ENCODE results near the gene SORCS3. TPM values are rescaled to one million over a fixed set of nuclear protein-coding genes. Genes with fewer than 3 reads are reported as not detected.

SORCS3 gene
- total and polyA plus RNA-seq, 10 of the 15 experiments (the other 5 are each of a cell fraction or from before 2014, with no cell fraction given), result 0.01 to 0.04 (median 0.02) TPM; not detected in 7

GRCh38 chr10:104711302-104711721, 70.2 kb downstream of the SORCS3 start:
- TF ChIP-seq MTA3 (IDR thresholded peaks at IDR 0.05; ENCODE audit: borderline replicate concordance, low read length) (no peak), PBX3 (IDR thresholded peaks at IDR 0.05; ENCODE audit: insufficient replicate concordance, low read depth, low read length) (no peak), CHD1 (IDR thresholded peaks at IDR 0.05; ENCODE audit: low read depth, low read length) (no peak), NR2F1 (conservative IDR thresholded peaks at IDR 0.05) (no peak), ZZZ3 (IDR thresholded peaks at IDR 0.05; ENCODE audit: control insufficient read depth, insufficient read length, low read depth) (no peak), JUND (IDR thresholded peaks at IDR 0.05; ENCODE audit: low read depth, low read length) (no peak), BACH1 (IDR thresholded peaks at IDR 0.05; ENCODE audit: borderline replicate concordance) (no peak), BHLHE40 (IDR thresholded peaks at IDR 0.05; ENCODE audit: borderline replicate concordance in 1 of 2, low read depth in 2 of 2, low read length in 1 of 2) (no peak), CHD2 (IDR thresholded peaks at IDR 0.05; ENCODE audit: borderline replicate concordance, low read depth, low read length) (no peak), POLR2A (IDR thresholded peaks at IDR 0.05; ENCODE audit: low read depth, low read length) (no peak), NKRF (conservative IDR thresholded peaks at IDR 0.05) (no peak), PML (IDR thresholded peaks at IDR 0.05; ENCODE audit: low read length) (no peak), HSF1 (IDR thresholded peaks at IDR 0.05; ENCODE audit: low read depth, low read length) (no peak), MAX (IDR thresholded peaks at IDR 0.05; ENCODE audit: low read depth, low read length) (no peak), POLR2AphosphoS5 (IDR thresholded peaks at IDR 0.05; ENCODE audit: low read length) (no peak), HDAC6 (IDR thresholded peaks at IDR 0.05; ENCODE audit: unreplicated experiment) (no peak)
- TF ChIP-seq, protein P1, sequence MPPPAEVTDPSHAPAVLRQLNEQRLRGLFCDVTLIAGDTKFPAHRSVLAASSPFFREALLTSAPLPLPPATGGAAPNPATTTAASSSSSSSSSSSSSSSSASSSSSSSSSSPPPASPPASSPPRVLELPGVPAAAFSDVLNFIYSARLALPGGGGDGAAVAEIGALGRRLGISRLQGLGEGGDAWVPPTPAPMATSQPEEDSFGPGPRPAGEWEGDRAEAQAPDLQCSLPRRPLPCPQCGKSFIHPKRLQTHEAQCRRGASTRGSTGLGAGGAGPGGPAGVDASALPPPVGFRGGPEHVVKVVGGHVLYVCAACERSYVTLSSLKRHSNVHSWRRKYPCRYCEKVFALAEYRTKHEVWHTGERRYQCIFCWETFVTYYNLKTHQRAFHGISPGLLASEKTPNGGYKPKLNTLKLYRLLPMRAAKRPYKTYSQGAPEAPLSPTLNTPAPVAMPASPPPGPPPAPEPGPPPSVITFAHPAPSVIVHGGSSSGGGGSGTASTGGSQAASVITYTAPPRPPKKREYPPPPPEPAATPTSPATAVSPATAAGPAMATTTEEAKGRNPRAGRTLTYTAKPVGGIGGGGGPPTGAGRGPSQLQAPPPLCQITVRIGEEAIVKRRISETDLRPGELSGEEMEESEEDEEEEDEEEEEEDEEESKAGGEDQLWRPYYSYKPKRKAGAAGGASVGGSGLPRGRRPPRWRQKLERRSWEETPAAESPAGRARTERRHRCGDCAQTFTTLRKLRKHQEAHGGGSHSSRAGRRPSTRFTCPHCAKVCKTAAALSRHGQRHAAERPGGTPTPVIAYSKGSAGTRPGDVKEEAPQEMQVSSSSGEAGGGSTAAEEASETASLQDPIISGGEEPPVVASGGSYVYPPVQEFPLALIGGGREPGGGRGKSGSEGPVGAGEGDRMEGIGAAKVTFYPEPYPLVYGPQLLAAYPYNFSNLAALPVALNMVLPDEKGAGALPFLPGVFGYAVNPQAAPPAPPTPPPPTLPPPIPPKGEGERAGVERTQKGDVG (CRISPR knock-in tag; IDR thresholded peaks at IDR 0.05), result no peak
- Histone ChIP-seq H3K79me2 (ENCODE audit: control insufficient read depth, insufficient read depth, low read length) (no peaks in the 10 kb centered on the region), H3K36me3 (ENCODE audit: control insufficient read depth in 2 of 2, insufficient read depth in 2 of 2, low read length in 1 of 2) (no peaks in the 10 kb centered on the region), H3K27me3 (replicated peaks in 1 of 2; ENCODE audit: control insufficient read depth in 2 of 2, insufficient read depth in 2 of 2, low read length in 1 of 2) (no peaks in the 10 kb centered on the region), H4K20me1 (ENCODE audit: control insufficient read depth, insufficient read depth) (no peaks in the 10 kb centered on the region), H3K4me3 (no peak overlapping the region), H3K4me1 (ENCODE audit: control insufficient read depth, insufficient read depth, low read length) (no peaks in the 10 kb centered on the region), H3K9me3 (replicated peaks; ENCODE audit: control insufficient read depth, insufficient read depth, low read length) (no peaks in the 10 kb centered on the region), H3K9ac (ENCODE audit: control insufficient read depth, insufficient read depth, low read length) (no peak overlapping the region), H3K4me2 (ENCODE audit: control insufficient read depth, insufficient read depth) (no peak overlapping the region), H2AFZ (ENCODE audit: control insufficient read depth, low read depth, low read length) (no peak overlapping the region), H3K27ac (ENCODE audit: control insufficient read depth, insufficient read depth) (no peak overlapping the region)
- ChIA-PET CTCF (no interaction called here), SMC1A (ENCODE audit: uncharacterized antibody, unreplicated experiment) (no interaction called here), POLR2A (no interaction called here), RAD21 (ENCODE audit: unreplicated experiment) (no interaction called here)
- WGBS (ENCODE audit: insufficient coverage, insufficient replicate concordance, low lambda C conversion rate, missing lambda C conversion rate), result 2% methylated on average over 3 of the region's 3 CpGs
- FAIRE-seq (no peak), DNase-seq (ENCODE audit: low read depth, low spot score) (no peak), ATAC-seq (no peak)
- in situ Hi-C loops (cut with MboI), result no loop called here
- BruUV-seq (replicated peaks), result no TSS peak
- intact Hi-C loops (cut with micrococcal nuclease; ENCODE audit: unreplicated experiment), result no loop called here

Measured in GM12878 (cell line).